CD14-positive monocyte (primary cell): ENCODE results near the gene SYTL5. TPM values are rescaled to one million over a fixed set of nuclear protein-coding genes. Genes with fewer than 3 reads are reported as not detected.

Experiments used
- DNase-seq, 3 donors: peaks; one replicate each; pipeline ENCODE4 v3.0.0-alpha.2; 2011 to 2022
- H2AFZ ChIP-seq: 2 replicates; pipeline ENCODE4 v1.6.0; 2012; ENCODE audit warnings: mild to moderate bottlenecking, low read depth, low read length, inconsistent platforms; ENCODE audit not compliant: insufficient read depth, poor library complexity, severe bottlenecking
- H3K27ac ChIP-seq, 2 donors: 1 replicate in 1 of 2; 2 replicates in 1 of 2; pipeline ENCODE4 v1.5.1; 2012 to 2013; ENCODE audit warnings: low read length in 2 of 2, control low read depth in 1 of 2, inconsistent platforms in 1 of 2, low read depth in 1 of 2, mild to moderate bottlenecking in 1 of 2
- H3K27me3 ChIP-seq, 2 donors: one replicate each; pipeline versions ENCODE4 v1.6.0 to v1.6.1; 2011 to 2013; ENCODE audit warnings: low read length in 2 of 2; ENCODE audit not compliant: control insufficient read depth in 2 of 2, insufficient read depth in 2 of 2
- H3K36me3 ChIP-seq, 2 donors: replicated peaks in 1 of 2; 1 replicate in 1 of 2; 2 replicates in 1 of 2; pipeline versions ENCODE4 v1.5.1 to v1.6.1; 2012 to 2013; ENCODE audit warnings: low read length in 2 of 2, control low read depth in 1 of 2, inconsistent platforms in 1 of 2, mild to moderate bottlenecking in 1 of 2; ENCODE audit not compliant: insufficient read depth in 2 of 2, control insufficient read depth in 1 of 2
- H3K4me1 ChIP-seq, 2 donors: 1 replicate in 1 of 2; 2 replicates in 1 of 2; pipeline versions ENCODE4 v1.5.1 to v1.6.1; 2012 to 2013; ENCODE audit warnings: low read length in 2 of 2, control low read depth in 1 of 2, inconsistent platforms in 1 of 2, mild to moderate bottlenecking in 1 of 2, moderate library complexity in 1 of 2; ENCODE audit not compliant: insufficient read depth in 2 of 2, control insufficient read depth in 1 of 2
- H3K4me2 ChIP-seq: replicated peaks from 2 replicates; pipeline ENCODE3; 2012; ENCODE audit warnings: low read length, moderate library complexity, mild to moderate bottlenecking; ENCODE audit not compliant: poor library complexity, severe bottlenecking; ENCODE audit errors: extremely low read depth
- H3K4me3 ChIP-seq, 3 experiments: fragments of 200-600 bp in 1 of 3; sonication (generic) in 1 of 3; replicated peaks in 1 of 3; 1 replicate in 2 of 3; 2 replicates in 1 of 3; pipeline ENCODE4 v1.5.1; 2011 to 2013; ENCODE audit warnings: low read length in 3 of 3, mild to moderate bottlenecking in 3 of 3, control low read depth in 2 of 3, low read depth in 2 of 3, inconsistent platforms in 1 of 3, moderate library complexity in 1 of 3
- H3K79me2 ChIP-seq: 2 replicates; pipeline ENCODE4 v1.6.0; 2012; ENCODE audit warnings: mild to moderate bottlenecking, control low read depth, inconsistent platforms, low read length, moderate library complexity; ENCODE audit not compliant: insufficient read depth
- H3K9ac ChIP-seq: 2 replicates; pipeline ENCODE4 v1.6.0; 2017; ENCODE audit warnings: low read length, mild to moderate bottlenecking; ENCODE audit not compliant: insufficient read depth, poor library complexity, severe bottlenecking
- H3K9me3 ChIP-seq, 2 donors: replicated peaks in 1 of 2; 1 replicate in 1 of 2; 2 replicates in 1 of 2; pipeline versions ENCODE4 v1.5.1 to v1.6.1; 2012 to 2013; ENCODE audit warnings: low read length in 2 of 2, control low read depth in 1 of 2; ENCODE audit not compliant: control insufficient read depth in 1 of 2, insufficient read depth in 1 of 2
- H4K20me1 ChIP-seq: 2 replicates; pipeline ENCODE4 v1.6.0; 2012; ENCODE audit warnings: mild to moderate bottlenecking, low read length, control low read depth, moderate library complexity; ENCODE audit not compliant: insufficient read depth
- H3K27ac Mint-ChIP-seq, 7 donors: one replicate each; pipeline ENCODE4 v1.8.0; 2020; ENCODE audit warnings: mild to moderate bottlenecking in 7 of 7, mixed read lengths in 7 of 7, moderate library complexity in 6 of 7, inconsistent platforms in 2 of 7
- H3K27me3 Mint-ChIP-seq, 3 donors: one replicate each; pipeline ENCODE4 v1.8.0; 2021 to 2022; ENCODE audit warnings: low read depth in 3 of 3, mild to moderate bottlenecking in 3 of 3, mixed read lengths in 3 of 3, moderate library complexity in 3 of 3, inconsistent platforms in 1 of 3
- H3K36me3 Mint-ChIP-seq, 2 donors: one replicate each; pipeline ENCODE4 v1.8.0; 2020; ENCODE audit warnings: mixed read lengths in 2 of 2, inconsistent platforms in 1 of 2, mild to moderate bottlenecking in 1 of 2
- H3K4me1 Mint-ChIP-seq: one replicate; pipeline ENCODE4 v1.8.0; 2020; ENCODE audit warnings: mild to moderate bottlenecking, mixed read lengths
- H3K4me3 Mint-ChIP-seq, 2 donors: one replicate each; pipeline ENCODE4 v1.8.0; 2020; ENCODE audit warnings: mild to moderate bottlenecking in 2 of 2, mixed read lengths in 2 of 2, moderate library complexity in 1 of 2
- H3K9me3 Mint-ChIP-seq, 7 donors: one replicate each; pipeline ENCODE4 v1.8.0; 2020 to 2022; ENCODE audit warnings: mixed read lengths in 7 of 7, mild to moderate bottlenecking in 6 of 7, moderate library complexity in 6 of 7, inconsistent platforms in 2 of 7
- CTCF ChIP-seq: fragments of 200-600 bp; IDR thresholded peaks from one replicate; pipeline ENCODE4 v1.8.0; 2022; ENCODE audit warnings: antibody characterized with exemption, mild to moderate bottlenecking
- WGBS: methylation state at CpG from one replicate; pipeline ENCODE4 v1.1.5; 2013; ENCODE audit warnings: missing lambda C conversion rate; ENCODE audit not compliant: insufficient coverage; 5-methylcytosine and 5-hydroxymethylcytosine counted together
- intact Hi-C, 2 donors: fragments of 100-400 bp; cut with micrococcal nuclease; formaldehyde crosslinking; loops; one replicate each; pipeline versions ENCODE4 v1.15.0 to v1.15.1; 2023
- polyA plus RNA-seq, 3 donors: library from polyadenylated mRNA; depleted of rRNA in 1 of 3; unstranded in 2 of 3; stranded (reverse) in 1 of 3; fragments of 300-500 nt in 2 of 3; fragments of >200 nt in 1 of 3; fragmentation: Illumina TruSeq in 2 of 3; gene quantifications; 1 replicate in 2 of 3; 2 replicates in 1 of 3; pipeline ENCODE4 v1.2.3, GENCODE V29; 2012 to 2021

SYTL5 gene
- polyA plus RNA-seq, 3 donors = not detected

- no peaks in the 10 kb centered on the region for H3K4me1 ChIP-seq
- no peaks in the 10 kb centered on the region for H4K20me1 ChIP-seq
- no peak overlapping the region for H3K4me3 ChIP-seq
- H3K27me3 ChIP-seq = peaks cover 0 to 3% of the 10 kb centered on the region in 2 donors
- no peak overlapping the region for H3K27ac Mint-ChIP-seq
- H3K36me3 Mint-ChIP-seq = no peaks in the 10 kb centered on the region
- H3K9ac ChIP-seq = no peak overlapping the region
- H3K79me2 ChIP-seq = no peaks in the 10 kb centered on the region
- no peak overlapping the region for H3K27ac ChIP-seq
- H3K4me1 Mint-ChIP-seq = no peaks in the 10 kb centered on the region
- H3K27me3 Mint-ChIP-seq = peaks cover 0 to 5% (median 3%) of the 10 kb centered on the region in 3 donors
- H3K36me3 ChIP-seq = no peaks in the 10 kb centered on the region
- no peaks in the 10 kb centered on the region for H3K9me3 ChIP-seq
- peaks cover 0 to 1% (median 0%) of the 10 kb centered on the region in 7 donors for H3K9me3 Mint-ChIP-seq
- no peak overlapping the region for H3K4me2 ChIP-seq
- no peak for TF ChIP-seq CTCF
- no peak overlapping the region for H2AFZ ChIP-seq
- no peak for DNase-seq
- intact Hi-C loops = no loop called here
- no peak overlapping the region for H3K4me3 Mint-ChIP-seq
Observed at GRCh38 chrX:38079463-38079862, 73.1 kb downstream of the SYTL5 start.

- peaks cover 0 to 3% of the 10 kb centered on the region in 2 donors for H3K27me3 ChIP-seq
- no peak for TF ChIP-seq CTCF
- intact Hi-C loops = no loop called here
- no peaks in the 10 kb centered on the region for H3K4me1 ChIP-seq
- no peaks in the 10 kb centered on the region for H4K20me1 ChIP-seq
- no peaks in the 10 kb centered on the region for H3K36me3 ChIP-seq
- H3K9me3 ChIP-seq = no peaks in the 10 kb centered on the region
- H3K4me3 ChIP-seq = no peak overlapping the region
- WGBS = no CpG with 5 or more reads among the region's 3 CpGs
- H3K27ac ChIP-seq = no peak overlapping the region
- DNase-seq = no peak
- Mint-ChIP-seq H3K4me1 (no peaks in the 10 kb centered on the region), H3K27me3 (peaks cover 0 to 5% (median 3%) of the 10 kb centered on the region in 3 donors), H3K4me3 (no peak overlapping the region), H3K27ac (no peak overlapping the region), H3K9me3 (peaks cover 0 to 1% (median 0%) of the 10 kb centered on the region in 7 donors), H3K36me3 (no peaks in the 10 kb centered on the region)
- H3K4me2 ChIP-seq = no peak overlapping the region
- H3K79me2 ChIP-seq = no peaks in the 10 kb centered on the region
- no peak overlapping the region for H3K9ac ChIP-seq
- H2AFZ ChIP-seq = no peak overlapping the region
Observed at GRCh38 chrX:38080808-38081207, 74.5 kb downstream of the SYTL5 start.
